ENCODE measurements around the gene COL15A1. TPM values are rescaled to one million over a fixed set of nuclear protein-coding genes. Genes with fewer than 3 reads are reported as not detected.

COL15A1 gene
- total and polyA plus RNA-seq, 2 of the 13 experiments (the other 11 are each of a cell fraction or from before 2014, with no cell fraction given): not detected

- ChIA-PET CTCF (ENCODE audit: low intra/inter-chr PET ratio, low total read pairs) (no interaction called here), POLR2A (no interaction called here)
- no peaks in the 10 kb centered on the region for H3K4me1 ChIP-seq (ENCODE audit: insufficient read depth, low read length)
- DNase-seq (ENCODE audit: low spot score) (no peak), ATAC-seq (no peak), FAIRE-seq (no peak)
- WGBS (ENCODE audit: low lambda C conversion rate): 28% methylated on average over 2 of the region's 2 CpGs
- intact Hi-C loops (cut with micrococcal nuclease; ENCODE audit: unreplicated experiment): no loop called here
- no peak overlapping the region for H3K4me3 ChIP-seq (replicated peaks in 1 of 3; ENCODE audit: insufficient read depth in 1 of 3, low read depth in 2 of 3, low read length in 3 of 3)
- H3K9ac ChIP-seq (ENCODE audit: insufficient read depth, low read depth, low read length): no peak overlapping the region
- H4K20me1 ChIP-seq (ENCODE audit: insufficient read depth, low read length): no peaks in the 10 kb centered on the region
- in situ Hi-C loops (cut with HindIII; ENCODE audit: extremely low pct_ligation_motif_present, low pct_unique_long_range_greater_than_20kb): no loop called here
- no TSS peak for BruUV-seq (replicated peaks)
- no peak for TF ChIP-seq NFYB (CRISPR knock-in tag; IDR thresholded peaks at IDR 0.05)
- no peak for TF ChIP-seq ZFP91 (CRISPR knock-in tag; IDR thresholded peaks at IDR 0.05; ENCODE audit: borderline replicate concordance)
- no peak for TF ChIP-seq SKIL (CRISPR knock-in tag; IDR thresholded peaks at IDR 0.05; ENCODE audit: borderline replicate concordance)
- peak; percentile 52 for TF ChIP-seq HNRNPK (IDR thresholded peaks at IDR 0.05; ENCODE audit: low read depth, low read length, poor library complexity, severe bottlenecking)
- peak; percentile 71 for TF ChIP-seq PCBP2 (optimal IDR thresholded peaks at IDR 0.05; ENCODE audit: low read depth, low read length, poor library complexity, severe bottlenecking)
- TF ChIP-seq TEAD3 (CRISPR knock-in tag; optimal IDR thresholded peaks at IDR 0.05; ENCODE audit: borderline replicate concordance): no peak
- H3K79me2 ChIP-seq (ENCODE audit: insufficient read depth, low read length): no peaks in the 10 kb centered on the region
- no peaks in the 10 kb centered on the region for H3K9me3 ChIP-seq (ENCODE audit: low read length)
- no peak overlapping the region for H2AFZ ChIP-seq (ENCODE audit: low read length)
- no peaks in the 10 kb centered on the region for H3K36me3 ChIP-seq (replicated peaks in 1 of 2; ENCODE audit: control insufficient read depth in 1 of 2, insufficient read depth in 2 of 2, low read length in 2 of 2)
- peaks cover 0 to 8% of the 10 kb centered on the region in 2 experiments; a peak in 1 of 5 replicates for H3K27me3 ChIP-seq (ENCODE audit: control insufficient read depth in 1 of 2, insufficient read depth in 2 of 2, low read length in 2 of 2)
- H3K27ac ChIP-seq (ENCODE audit: extremely low read length, insufficient read depth, low read length): no peak overlapping the region
- H3K4me2 ChIP-seq (ENCODE audit: low read depth, low read length): no peak overlapping the region
Observed at GRCh38 chr9:99001892-99002291, 58.2 kb downstream of the COL15A1 start.
